ENCODE data around the gene RASSF7. TPM values are rescaled to one million over a fixed set of nuclear protein-coding genes. Genes with fewer than 3 reads are reported as not detected.

The RASSF7 gene
- total RNA-seq, 1 donor from 2014 or later: 38.2 TPM

- TF ChIP-seq CTCF (IDR thresholded peaks at IDR 0.05; ENCODE audit: unreplicated experiment): no peak
- Mint-ChIP-seq H3K9me3 (ENCODE audit: low read depth) (no peaks in the 10 kb centered on the region), H3K4me1 (ENCODE audit: low read depth) (peaks cover 10% of the 10 kb centered on the region), H3K27ac (no peak overlapping the region), H3K4me3 (ENCODE audit: low read depth) (no peak overlapping the region), H3K27me3 (peaks cover 14% of the 10 kb centered on the region), H3K36me3 (ENCODE audit: insufficient read depth) (no peaks in the 10 kb centered on the region)
- no peak for DNase-seq (ENCODE audit: low spot score, unreplicated experiment)
Measured at GRCh38 chr11:557328-558132, 3.2 kb upstream of the RASSF7 start.

- Mint-ChIP-seq H3K27me3 (peaks cover 11% of the 10 kb centered on the region), H3K4me3 (ENCODE audit: low read depth) (no peak overlapping the region), H3K27ac (no peak overlapping the region), H3K9me3 (ENCODE audit: low read depth) (no peaks in the 10 kb centered on the region), H3K36me3 (ENCODE audit: insufficient read depth) (peaks cover 1% of the 10 kb centered on the region), H3K4me1 (ENCODE audit: low read depth) (peaks cover 10% of the 10 kb centered on the region)
- no peak for DNase-seq (ENCODE audit: low spot score, unreplicated experiment)
- TF ChIP-seq CTCF (IDR thresholded peaks at IDR 0.05; ENCODE audit: unreplicated experiment): no peak
Measured at GRCh38 chr11:558503-558902, 2.3 kb upstream of the RASSF7 start.

- no peak for TF ChIP-seq CTCF (IDR thresholded peaks at IDR 0.05; ENCODE audit: unreplicated experiment)
- H3K27me3 Mint-ChIP-seq: peaks cover 11% of the 10 kb centered on the region
- peaks cover 10% of the 10 kb centered on the region for H3K4me1 Mint-ChIP-seq (ENCODE audit: low read depth)
- H3K4me3 Mint-ChIP-seq (ENCODE audit: low read depth): no peak overlapping the region
- H3K27ac Mint-ChIP-seq: no peak overlapping the region
- peaks cover 3% of the 10 kb centered on the region for H3K36me3 Mint-ChIP-seq (ENCODE audit: insufficient read depth)
- DNase-seq (ENCODE audit: low spot score, unreplicated experiment): no peak
- no peaks in the 10 kb centered on the region for H3K9me3 Mint-ChIP-seq (ENCODE audit: low read depth)
Measured at GRCh38 chr11:559020-559620, 1.6 kb upstream of the RASSF7 start.

- DNase-seq (ENCODE audit: low spot score, unreplicated experiment): no peak
- peaks cover 10% of the 10 kb centered on the region for H3K4me1 Mint-ChIP-seq (ENCODE audit: low read depth)
- H3K36me3 Mint-ChIP-seq (ENCODE audit: insufficient read depth): peaks cover 3% of the 10 kb centered on the region
- H3K27me3 Mint-ChIP-seq: peaks cover 11% of the 10 kb centered on the region
- H3K4me3 Mint-ChIP-seq (ENCODE audit: low read depth): peak overlapping the region; percentile 69
- no peak for TF ChIP-seq CTCF (IDR thresholded peaks at IDR 0.05; ENCODE audit: unreplicated experiment)
- H3K9me3 Mint-ChIP-seq (ENCODE audit: low read depth): no peaks in the 10 kb centered on the region
- peak overlapping the region; percentile 96 for H3K27ac Mint-ChIP-seq
Measured at GRCh38 chr11:559712-560304, 962 bp upstream of the RASSF7 start.

GRCh38 chr11:561148-562003 lies 606 bp downstream of the RASSF7 start:
- peak overlapping the region; percentile 88 for H3K4me3 Mint-ChIP-seq (ENCODE audit: low read depth)
- H3K9me3 Mint-ChIP-seq (ENCODE audit: low read depth): no peaks in the 10 kb centered on the region
- peaks cover 9% of the 10 kb centered on the region for H3K27me3 Mint-ChIP-seq
- no peak for TF ChIP-seq CTCF (IDR thresholded peaks at IDR 0.05; ENCODE audit: unreplicated experiment)
- peaks cover 3% of the 10 kb centered on the region for H3K36me3 Mint-ChIP-seq (ENCODE audit: insufficient read depth)
- peak overlapping the region; percentile 95 for H3K27ac Mint-ChIP-seq
- H3K4me1 Mint-ChIP-seq (ENCODE audit: low read depth): peaks cover 10% of the 10 kb centered on the region
- peak; percentile 60 for DNase-seq (ENCODE audit: low spot score, unreplicated experiment)
